ENCODE results near the gene EVC2.

Gene EVC2

GRCh38 chr4:5708449-5709206, at the start of gene EVC2:
EVC2 (minus strand) TSS chr4:5708559; CDS start chr4:5708513, 46 bp downstream.
- no peak for DNase-seq (ENCODE audit: low read depth in 2 of 2)

- DNase-seq (ENCODE audit: low read depth in 2 of 2): no peak
These were observed 49.6 kb upstream of the EVC2 start for GRCh38 chr4:5757954-5758353.

GRCh38 chr4:5757536-5757935, 49.2 kb upstream of the EVC2 start:
- no peak for DNase-seq (ENCODE audit: low read depth in 2 of 2)

- no peak for DNase-seq (ENCODE audit: low read depth in 2 of 2)
These were observed 48.7 kb upstream of the EVC2 start for GRCh38 chr4:5757091-5757490.

- DNase-seq (ENCODE audit: low read depth in 2 of 2): no peak
These were observed 47.9 kb upstream of the EVC2 start for GRCh38 chr4:5756271-5756670.

GRCh38 chr4:5755679-5756078, 47.3 kb upstream of the EVC2 start:
- no peak for DNase-seq (ENCODE audit: low read depth in 2 of 2)

GRCh38 chr4:5755161-5755560, 46.8 kb upstream of the EVC2 start:
- no peak for DNase-seq (ENCODE audit: low read depth in 2 of 2)

GRCh38 chr4:5754529-5754881, 46.1 kb upstream of the EVC2 start:
- DNase-seq (ENCODE audit: low read depth in 2 of 2): no peak

- DNase-seq (ENCODE audit: low read depth in 2 of 2): no peak
These were observed 45.6 kb upstream of the EVC2 start for GRCh38 chr4:5753766-5754528.

GRCh38 chr4:5753366-5753765, 45.0 kb upstream of the EVC2 start:
- no peak for DNase-seq (ENCODE audit: low read depth in 2 of 2)

- no peak for DNase-seq (ENCODE audit: low read depth in 2 of 2)
These were observed 44.2 kb upstream of the EVC2 start for GRCh38 chr4:5752376-5753184.

GRCh38 chr4:5751666-5752375, 43.5 kb upstream of the EVC2 start:
- no peak for DNase-seq (ENCODE audit: low read depth in 2 of 2)

- DNase-seq (ENCODE audit: low read depth in 2 of 2): no peak
These were observed 42.7 kb upstream of the EVC2 start for GRCh38 chr4:5750946-5751665.

- peak; percentile 61 to 65 for DNase-seq (ENCODE audit: low read depth in 2 of 2)
These were observed 41.9 kb upstream of the EVC2 start for GRCh38 chr4:5750052-5750945.

- DNase-seq (ENCODE audit: low read depth in 2 of 2): no peak
These were observed 41.2 kb upstream of the EVC2 start for GRCh38 chr4:5749568-5749967.

GRCh38 chr4:5747738-5748375, 39.5 kb upstream of the EVC2 start:
- peak; percentile 86 for DNase-seq (ENCODE audit: low read depth in 2 of 2)

- no peak for DNase-seq (ENCODE audit: low read depth in 2 of 2)
These were observed 38.7 kb upstream of the EVC2 start for GRCh38 chr4:5746829-5747737.

GRCh38 chr4:5746250-5746649, 37.9 kb upstream of the EVC2 start:
- no peak for DNase-seq (ENCODE audit: low read depth in 2 of 2)

- DNase-seq (ENCODE audit: low read depth in 2 of 2): no peak
These were observed 34.6 kb upstream of the EVC2 start for GRCh38 chr4:5742968-5743367.

Measured in fibroblast of skin of left quadriceps (primary cell).